Stimulated activated CD4-positive, alpha-beta T cell treated with anti-CD3 and anti-CD28 coated beads, Interleukin-1b, Interleukin-23, amount 100 ng/mL, for 24 hours (primary cell): ENCODE measurements around the gene GTF2A1L.
"Not testable (repeated sequence)": the region's sequence is repeated elsewhere in the genome, so short reads cannot be mapped to it uniquely, and the experiment has no call there.

Source experiments
- DNase-seq, 4 experiments: peaks; one replicate each; pipeline ENCODE4 v3.0.0-alpha.2; 2020; ENCODE audit warnings: low read depth in 4 of 4, low spot score in 1 of 4

Gene GTF2A1L

GRCh38 chr2:48696881-48697280 lies 79.2 kb downstream of the GTF2A1L start:
- DNase-seq: no peak

DNA sequence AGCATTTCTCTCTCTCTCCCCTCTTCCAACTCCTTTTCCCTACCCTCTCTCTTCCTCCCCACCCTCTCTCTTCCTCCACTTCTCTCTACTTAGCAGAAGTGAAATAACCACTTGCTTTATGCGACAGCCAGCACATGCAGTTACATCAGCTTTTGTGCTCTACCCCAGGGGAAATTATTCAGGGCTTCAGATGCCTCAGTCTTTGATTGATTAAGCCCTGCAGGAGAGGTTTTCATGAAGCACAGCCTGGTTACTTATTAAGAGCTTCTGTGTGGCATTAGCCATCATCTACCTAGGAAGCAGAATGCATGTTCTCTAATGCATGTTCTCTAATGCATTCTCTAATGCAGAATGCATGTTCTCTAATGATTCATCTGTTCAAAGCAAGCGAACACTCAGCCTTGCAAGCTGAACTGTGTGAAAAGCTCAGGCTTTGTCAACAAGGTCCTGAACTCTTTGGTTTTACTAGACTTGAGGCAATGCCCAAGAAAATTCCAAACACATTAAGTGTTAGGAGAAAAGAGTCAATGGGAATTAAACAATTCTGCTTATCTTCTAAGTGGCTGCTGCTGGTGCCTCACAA lies 81.8 kb downstream of the GTF2A1L start:
- DNase-seq: no peak

- not testable (repeated sequence) for DNase-seq
These were observed 86.0 kb downstream of the GTF2A1L start for GRCh38 chr2:48703621-48704020.

GRCh38 chr2:48707466-48707865 lies 89.8 kb downstream of the GTF2A1L start:
- no peak for DNase-seq

DNA sequence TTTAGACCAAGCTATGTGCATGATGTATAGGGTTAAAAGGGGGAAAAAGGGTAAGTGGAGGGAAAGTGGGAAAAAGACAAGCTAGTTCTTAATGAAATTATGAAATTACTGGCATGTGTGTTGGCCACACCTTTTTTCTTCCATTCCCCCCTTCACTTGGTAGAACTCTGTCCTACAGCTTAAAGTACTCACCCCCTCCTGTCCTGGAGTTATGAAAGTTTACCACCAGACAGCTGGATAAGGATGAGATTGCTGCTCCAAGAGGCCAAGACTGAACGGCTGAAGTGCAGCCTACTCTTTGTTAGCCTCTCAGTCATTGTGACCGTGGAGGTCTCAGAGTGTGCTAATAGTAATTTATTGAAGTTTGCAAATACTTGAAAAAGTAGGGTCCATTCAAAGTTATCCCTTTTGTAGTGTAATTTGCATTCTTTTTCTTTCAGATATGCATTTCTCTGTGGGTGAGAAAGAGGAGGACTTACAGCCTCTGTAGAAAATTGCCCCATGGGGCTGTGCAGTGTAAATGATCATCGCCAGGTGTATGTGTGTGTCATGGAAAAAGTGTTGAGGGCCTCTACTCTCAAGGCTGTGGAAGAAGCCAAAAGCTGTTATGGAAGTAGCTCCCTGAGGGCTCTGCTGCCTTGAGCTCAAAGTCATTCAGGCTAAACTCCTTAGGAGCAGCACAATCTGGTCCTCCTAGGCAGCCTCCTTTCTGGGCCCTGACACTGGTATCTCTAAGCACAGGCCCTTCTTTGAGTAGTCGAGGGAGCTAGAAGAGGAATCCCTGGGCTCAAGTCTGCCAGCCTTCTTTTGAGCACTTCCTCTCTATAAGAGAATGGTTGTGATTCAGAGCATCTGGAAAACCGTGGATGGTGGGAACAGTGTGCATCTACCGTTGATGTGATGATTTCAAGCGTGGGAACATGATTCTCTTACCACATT lies 91.7 kb downstream of the GTF2A1L start:
- no peak for DNase-seq

DNA sequence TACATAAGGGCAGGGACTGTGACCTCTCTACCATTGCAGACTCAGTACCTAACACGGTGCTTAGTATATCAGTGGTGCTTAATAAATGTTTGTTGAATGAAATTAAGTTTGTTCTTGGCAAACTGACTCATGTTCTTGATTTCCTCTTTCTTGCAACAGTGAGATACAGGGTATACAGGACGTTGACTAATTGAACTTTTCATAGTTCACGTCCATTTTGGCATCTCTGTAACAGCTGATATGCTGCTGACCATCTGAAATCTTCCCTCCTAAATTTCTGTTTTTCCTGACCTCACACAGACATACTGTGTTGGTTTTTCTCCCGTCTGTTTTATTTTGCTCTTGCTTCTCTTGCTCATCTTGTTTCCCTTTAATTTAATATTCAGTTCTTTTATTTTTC lies 93.7 kb downstream of the GTF2A1L start:
- DNase-seq: no peak

- no peak for DNase-seq
These were observed 94.5 kb downstream of the GTF2A1L start for GRCh38 chr2:48712151-48712550.

GRCh38 chr2:48713647-48714046 lies 96.0 kb downstream of the GTF2A1L start:
- no peak for DNase-seq

DNA sequence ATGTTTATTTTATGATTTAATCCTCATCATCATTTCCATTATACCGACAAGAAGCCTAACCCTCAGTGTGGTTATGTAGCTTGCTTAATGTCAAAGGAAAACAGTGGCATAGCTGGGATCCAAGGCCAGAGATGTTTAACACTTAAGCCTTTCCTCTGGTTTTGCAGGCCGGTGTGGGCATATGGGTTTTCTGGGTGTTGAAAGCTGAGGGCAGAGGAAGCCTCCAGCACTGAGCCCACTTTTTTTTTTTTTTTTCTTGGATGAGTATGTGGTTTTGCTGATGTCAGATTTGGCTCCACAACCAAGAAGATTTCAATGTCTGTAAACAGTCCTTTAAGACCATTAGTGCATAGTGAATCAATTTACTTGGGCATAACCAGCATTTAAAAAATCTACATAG lies 96.6 kb downstream of the GTF2A1L start:
- DNase-seq: no peak

DNA sequence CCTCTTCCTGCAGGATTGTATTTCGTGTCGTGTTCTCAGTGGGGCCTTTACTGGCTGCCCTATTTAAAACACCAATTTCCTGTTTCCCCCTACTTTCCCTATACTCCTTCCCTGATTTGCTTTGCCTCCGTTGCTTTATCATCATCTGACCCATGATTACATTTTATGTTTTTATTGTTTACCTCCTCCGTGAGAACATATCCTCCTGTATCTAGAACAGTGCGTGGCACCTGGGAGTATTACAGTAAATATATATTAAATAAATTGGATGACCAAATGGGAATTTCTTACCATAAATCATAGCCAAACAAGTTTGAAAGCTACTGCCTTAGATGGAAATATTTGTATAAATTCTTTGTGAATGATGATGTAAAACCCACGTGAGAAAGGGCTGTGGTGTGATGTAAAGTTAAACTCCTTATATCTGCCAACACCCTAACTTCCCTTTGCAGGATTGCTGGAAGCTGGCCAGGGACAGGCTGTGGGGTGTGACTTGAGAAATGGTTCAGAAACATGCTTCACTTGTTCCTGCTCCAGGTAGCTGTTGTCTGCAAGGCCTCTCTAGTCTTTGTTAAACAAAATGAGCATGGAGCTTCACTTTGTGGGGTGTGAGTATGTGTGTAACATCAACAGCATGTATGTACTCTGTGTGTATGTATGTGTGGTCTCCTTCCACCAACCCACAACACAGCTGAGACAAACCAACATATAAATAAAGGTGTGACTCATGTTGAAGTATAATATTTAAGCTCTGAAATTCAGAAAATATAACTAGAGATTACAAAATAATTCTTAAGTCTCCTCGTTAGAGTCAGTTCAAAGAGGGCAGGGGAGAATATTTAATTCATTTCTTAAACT lies 97.6 kb downstream of the GTF2A1L start:
- no peak for DNase-seq

DNA sequence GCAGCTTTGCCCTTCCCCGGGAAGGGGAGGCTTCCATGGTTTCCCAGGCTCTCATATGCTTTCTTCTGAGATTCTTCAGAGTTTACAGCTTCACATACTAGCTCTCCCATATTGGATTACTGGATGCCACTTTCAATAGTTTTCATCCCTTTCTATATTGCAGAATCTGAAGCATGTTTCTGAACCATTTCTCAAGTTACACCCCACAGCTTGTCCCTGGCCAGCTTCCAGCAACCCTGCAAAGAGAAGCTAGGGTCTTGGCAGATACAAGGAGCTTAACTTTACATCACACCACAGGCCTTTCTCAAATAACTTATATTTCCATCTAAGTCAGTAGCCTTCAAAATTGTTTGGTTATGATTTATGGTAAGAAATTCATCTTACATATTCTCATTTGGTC lies 98.3 kb downstream of the GTF2A1L start:
- no peak for DNase-seq

GRCh38 chr2:48717846-48718245 lies 100.2 kb downstream of the GTF2A1L start:
- DNase-seq: no peak

DNA sequence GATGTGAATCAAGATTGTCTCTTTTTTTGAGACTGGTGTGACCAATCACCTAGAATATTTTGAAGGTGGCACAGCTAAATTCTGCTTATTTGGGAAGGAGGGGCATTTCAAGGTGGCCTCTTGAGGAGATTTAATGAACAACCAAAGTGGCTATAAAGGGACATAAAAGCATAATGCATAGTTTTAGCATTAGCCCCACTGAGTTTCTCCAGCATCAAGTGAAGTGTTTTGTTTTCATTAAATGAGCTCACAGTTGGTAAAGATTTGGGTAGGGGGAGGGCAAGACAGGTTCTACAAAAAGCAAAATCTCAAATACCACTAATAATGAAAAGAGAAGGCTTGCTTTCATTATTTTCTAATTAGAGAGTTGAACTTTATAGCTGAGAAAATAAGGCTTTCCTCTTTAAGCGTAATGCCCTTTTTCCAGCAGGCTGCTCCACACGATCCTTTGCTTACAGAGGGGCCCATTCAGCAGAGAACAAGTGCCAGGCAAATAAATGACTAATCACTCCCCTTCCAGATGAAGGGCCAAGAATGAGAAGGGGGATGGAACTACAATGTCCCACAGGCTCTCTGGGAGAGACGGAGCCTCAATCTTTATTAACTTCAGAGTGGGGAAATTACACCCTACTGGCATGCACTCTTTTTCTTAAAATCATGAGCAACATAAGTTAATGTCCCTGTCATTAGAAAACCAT lies 102.0 kb downstream of the GTF2A1L start:
- DNase-seq: no peak

DNA sequence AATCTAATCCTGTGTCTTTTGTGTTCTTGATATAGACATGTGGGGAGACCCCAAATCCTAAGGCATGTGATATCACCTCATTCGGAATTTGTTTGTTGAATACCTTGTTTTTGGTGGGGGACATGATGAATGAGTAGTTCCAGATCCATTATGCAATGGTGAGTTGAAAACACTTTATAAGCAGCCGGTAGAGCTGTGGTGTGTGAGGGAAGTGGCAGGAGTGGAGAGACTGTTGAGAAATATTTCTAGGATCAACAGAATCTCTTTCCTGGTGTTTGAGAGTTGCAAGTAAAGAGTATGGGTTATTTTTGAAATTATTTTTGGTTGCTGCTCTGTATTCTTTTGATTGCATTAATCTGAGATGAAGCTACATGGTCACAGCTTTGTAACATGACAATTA lies 103.5 kb downstream of the GTF2A1L start:
- no peak for DNase-seq

GRCh38 chr2:48722391-48722790 lies 104.7 kb downstream of the GTF2A1L start:
- no peak for DNase-seq

- DNase-seq: no peak
These were observed 105.5 kb downstream of the GTF2A1L start for GRCh38 chr2:48723129-48723528.

- no peak for DNase-seq
These were observed 106.6 kb downstream of the GTF2A1L start for GRCh38 chr2:48724278-48724677.

GRCh38 chr2:48725696-48726494 lies 108.2 kb downstream of the GTF2A1L start:
- no peak for DNase-seq

- no peak for DNase-seq
These were observed 109.9 kb downstream of the GTF2A1L start for GRCh38 chr2:48727560-48727959.

GRCh38 chr2:48728295-48728694 lies 110.6 kb downstream of the GTF2A1L start:
- DNase-seq: no peak
